Measurements from ENCODE around the gene STX7. TPM values are rescaled to one million over a fixed set of nuclear protein-coding genes. Genes with fewer than 3 reads are reported as not detected.

STX7 gene
- total RNA-seq, 2 experiments from 2014 or later = 66.5 to 178 TPM

DNA sequence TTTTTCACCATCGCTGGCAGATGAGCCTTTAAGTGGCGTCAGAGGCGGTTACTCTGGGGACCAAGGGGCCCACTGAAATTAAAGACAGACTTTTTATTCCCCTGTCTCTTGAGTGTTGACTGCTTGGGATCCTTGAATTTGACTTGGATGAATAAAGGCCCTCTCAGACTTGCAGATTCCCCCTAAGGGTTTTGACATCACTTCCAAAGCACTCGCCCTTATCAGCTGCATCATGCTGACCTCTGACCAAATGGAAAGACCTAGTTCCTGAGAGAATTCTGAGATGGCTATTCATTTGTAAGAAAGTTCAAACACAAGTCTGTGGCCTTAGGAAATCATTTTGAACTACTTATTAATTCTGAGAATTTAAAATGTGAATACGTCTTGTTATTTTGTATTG, 98.2 kb downstream of the STX7 start:
- no peaks in the 10 kb centered on the region for H3K4me1 ChIP-seq (ENCODE audit: insufficient read depth, low read length, poor library complexity, severe bottlenecking)
- H3K36me3 ChIP-seq (ENCODE audit: insufficient read depth, low read length) = no peaks in the 10 kb centered on the region; the same call in 1 of the 2 replicates
- POLR2A ChIA-PET = no interaction called here
- no TSS peak for BruUV-seq (replicated peaks)
- TF ChIP-seq, protein P1, sequence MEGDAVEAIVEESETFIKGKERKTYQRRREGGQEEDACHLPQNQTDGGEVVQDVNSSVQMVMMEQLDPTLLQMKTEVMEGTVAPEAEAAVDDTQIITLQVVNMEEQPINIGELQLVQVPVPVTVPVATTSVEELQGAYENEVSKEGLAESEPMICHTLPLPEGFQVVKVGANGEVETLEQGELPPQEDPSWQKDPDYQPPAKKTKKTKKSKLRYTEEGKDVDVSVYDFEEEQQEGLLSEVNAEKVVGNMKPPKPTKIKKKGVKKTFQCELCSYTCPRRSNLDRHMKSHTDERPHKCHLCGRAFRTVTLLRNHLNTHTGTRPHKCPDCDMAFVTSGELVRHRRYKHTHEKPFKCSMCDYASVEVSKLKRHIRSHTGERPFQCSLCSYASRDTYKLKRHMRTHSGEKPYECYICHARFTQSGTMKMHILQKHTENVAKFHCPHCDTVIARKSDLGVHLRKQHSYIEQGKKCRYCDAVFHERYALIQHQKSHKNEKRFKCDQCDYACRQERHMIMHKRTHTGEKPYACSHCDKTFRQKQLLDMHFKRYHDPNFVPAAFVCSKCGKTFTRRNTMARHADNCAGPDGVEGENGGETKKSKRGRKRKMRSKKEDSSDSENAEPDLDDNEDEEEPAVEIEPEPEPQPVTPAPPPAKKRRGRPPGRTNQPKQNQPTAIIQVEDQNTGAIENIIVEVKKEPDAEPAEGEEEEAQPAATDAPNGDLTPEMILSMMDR (conservative IDR thresholded peaks at IDR 0.05; ENCODE audit: low read length) = no peak
- no peak for TF ChIP-seq EZH2phosphoT487 (IDR thresholded peaks at IDR 0.05; ENCODE audit: borderline replicate concordance, low read depth, low read length)
- H4K20me1 ChIP-seq (ENCODE audit: insufficient read depth, low read length) = no peaks in the 10 kb centered on the region
- H3K4me2 ChIP-seq (ENCODE audit: low read length) = no peak overlapping the region
- CTCF ChIA-PET (ENCODE audit: unreplicated experiment) = no interaction called here
- no peak overlapping the region for H3K4me3 ChIP-seq (ENCODE audit: low read depth, low read length, poor library complexity, severe bottlenecking)
- H3K9me3 ChIP-seq (ENCODE audit: low read length) = peaks cover 13% of the 10 kb centered on the region
- no peaks in the 10 kb centered on the region for H3K9me2 ChIP-seq (ENCODE audit: insufficient read depth, low read length)
- DNase-seq (ENCODE audit: low spot score) = no peak
- no peak overlapping the region for H2AFZ ChIP-seq (ENCODE audit: low read length)
- H3K27ac ChIP-seq (ENCODE audit: low read depth, low read length, poor library complexity, severe bottlenecking) = no peak overlapping the region
- no peaks in the 10 kb centered on the region for H3K79me2 ChIP-seq (ENCODE audit: insufficient read depth, low read depth, low read length)
- intact Hi-C loops (cut with micrococcal nuclease; ENCODE audit: unreplicated experiment) = no loop called here

DNA sequence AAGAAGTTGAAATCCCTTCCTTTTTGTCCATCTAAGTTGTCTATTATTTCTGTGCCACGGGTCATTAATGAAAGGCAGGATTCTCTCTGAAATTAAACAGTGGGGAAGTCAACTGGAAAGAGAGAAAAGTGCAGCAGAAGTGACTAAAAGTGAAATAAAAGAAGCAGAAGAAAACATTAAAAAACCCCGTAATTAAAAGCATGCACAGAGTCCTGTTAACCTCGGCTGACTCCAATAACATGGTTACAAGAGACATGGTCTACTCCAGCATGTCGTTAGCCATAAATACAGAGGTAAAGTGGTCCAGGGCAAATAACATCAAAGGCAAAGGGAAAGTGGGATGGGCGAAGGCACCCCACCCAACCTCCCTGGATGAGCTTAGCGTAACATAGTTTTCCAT, 98.6 kb downstream of the STX7 start:
- no peak for DNase-seq (ENCODE audit: low spot score)
- Histone ChIP-seq H3K79me2 (ENCODE audit: insufficient read depth, low read depth, low read length) (no peaks in the 10 kb centered on the region), H3K4me2 (ENCODE audit: low read length) (no peak overlapping the region), H2AFZ (ENCODE audit: low read length) (no peak overlapping the region), H3K4me3 (ENCODE audit: low read depth, low read length, poor library complexity, severe bottlenecking) (no peak overlapping the region), H4K20me1 (ENCODE audit: insufficient read depth, low read length) (no peaks in the 10 kb centered on the region), H3K9me2 (ENCODE audit: insufficient read depth, low read length) (no peaks in the 10 kb centered on the region), H3K4me1 (ENCODE audit: insufficient read depth, low read length, poor library complexity, severe bottlenecking) (no peaks in the 10 kb centered on the region), H3K27ac (ENCODE audit: low read depth, low read length, poor library complexity, severe bottlenecking) (no peak overlapping the region), H3K9me3 (ENCODE audit: low read length) (peaks cover 13% of the 10 kb centered on the region), H3K36me3 (ENCODE audit: insufficient read depth, low read length) (no peaks in the 10 kb centered on the region; the same call in 1 of the 2 replicates)
- CTCF ChIA-PET (ENCODE audit: unreplicated experiment) = no interaction called here
- BruUV-seq (replicated peaks) = no TSS peak
- POLR2A ChIA-PET = interaction anchor here (0.7 kb wide), 1 partner anchor 31 kb away, joined by 3 read pairs; no protein-coding TSS in a partner anchor
- no peak for TF ChIP-seq EZH2phosphoT487 (IDR thresholded peaks at IDR 0.05; ENCODE audit: borderline replicate concordance, low read depth, low read length)
- intact Hi-C loops (cut with micrococcal nuclease; ENCODE audit: unreplicated experiment) = no loop called here

DNA sequence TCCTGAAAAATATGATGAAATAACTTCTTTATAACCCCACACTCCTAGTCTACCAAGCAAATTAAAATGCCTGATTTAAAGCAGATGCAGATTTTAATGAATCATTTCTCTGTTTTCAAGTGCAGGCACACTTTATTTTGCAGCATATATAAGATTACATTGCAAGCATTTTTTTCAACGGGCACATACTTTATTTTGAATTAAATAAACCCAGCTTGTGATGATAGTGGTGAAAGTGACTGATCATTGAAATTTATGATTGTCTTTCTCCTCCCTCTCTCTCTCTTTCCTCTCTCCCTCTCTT, 99.5 kb downstream of the STX7 start:
- ChIA-PET CTCF (ENCODE audit: unreplicated experiment) (no interaction called here), POLR2A (interaction anchor here (0.6 to 1.1 kb wide), 2 partner anchors 57 to 77 kb away, joined by 3 to 5 read pairs; no protein-coding TSS in a partner anchor)
- H2AFZ ChIP-seq (ENCODE audit: low read length) = no peak overlapping the region
- H3K9me2 ChIP-seq (ENCODE audit: insufficient read depth, low read length) = no peaks in the 10 kb centered on the region
- TF ChIP-seq EZH2phosphoT487 (IDR thresholded peaks at IDR 0.05; ENCODE audit: borderline replicate concordance, low read depth, low read length) = no peak
- TF ChIP-seq, protein P1 (conservative IDR thresholded peaks at IDR 0.05; ENCODE audit: low read length) = no peak
- H3K4me2 ChIP-seq (ENCODE audit: low read length) = no peak overlapping the region
- H3K4me3 ChIP-seq (ENCODE audit: low read depth, low read length, poor library complexity, severe bottlenecking) = no peak overlapping the region
- BruUV-seq (replicated peaks) = no TSS peak
- H4K20me1 ChIP-seq (ENCODE audit: insufficient read depth, low read length) = no peaks in the 10 kb centered on the region
- H3K36me3 ChIP-seq (ENCODE audit: insufficient read depth, low read length) = no peaks in the 10 kb centered on the region; the same call in 1 of the 2 replicates
- H3K27ac ChIP-seq (ENCODE audit: low read depth, low read length, poor library complexity, severe bottlenecking) = no peak overlapping the region
- no peaks in the 10 kb centered on the region for H3K79me2 ChIP-seq (ENCODE audit: insufficient read depth, low read depth, low read length)
- intact Hi-C loops (cut with micrococcal nuclease; ENCODE audit: unreplicated experiment) = no loop called here
- peaks cover 13% of the 10 kb centered on the region for H3K9me3 ChIP-seq (ENCODE audit: low read length)
- no peak for DNase-seq (ENCODE audit: low spot score)
- H3K4me1 ChIP-seq (ENCODE audit: insufficient read depth, low read length, poor library complexity, severe bottlenecking) = no peaks in the 10 kb centered on the region

Data from OCI-LY7 (cell line).